Kidney tubule cell (primary cell): Measurements from ENCODE around the gene LGALS3BP.

ENCODE experiments used
- DNase-seq: peaks from one replicate; pipeline ENCODE4 v3.0.0-alpha.2; 2018; ENCODE audit warnings: low spot score

Gene LGALS3BP

GRCh38 chr17:79012563-79013134 is 32.9 kb upstream of the LGALS3BP start:
- no peak for DNase-seq

DNA sequence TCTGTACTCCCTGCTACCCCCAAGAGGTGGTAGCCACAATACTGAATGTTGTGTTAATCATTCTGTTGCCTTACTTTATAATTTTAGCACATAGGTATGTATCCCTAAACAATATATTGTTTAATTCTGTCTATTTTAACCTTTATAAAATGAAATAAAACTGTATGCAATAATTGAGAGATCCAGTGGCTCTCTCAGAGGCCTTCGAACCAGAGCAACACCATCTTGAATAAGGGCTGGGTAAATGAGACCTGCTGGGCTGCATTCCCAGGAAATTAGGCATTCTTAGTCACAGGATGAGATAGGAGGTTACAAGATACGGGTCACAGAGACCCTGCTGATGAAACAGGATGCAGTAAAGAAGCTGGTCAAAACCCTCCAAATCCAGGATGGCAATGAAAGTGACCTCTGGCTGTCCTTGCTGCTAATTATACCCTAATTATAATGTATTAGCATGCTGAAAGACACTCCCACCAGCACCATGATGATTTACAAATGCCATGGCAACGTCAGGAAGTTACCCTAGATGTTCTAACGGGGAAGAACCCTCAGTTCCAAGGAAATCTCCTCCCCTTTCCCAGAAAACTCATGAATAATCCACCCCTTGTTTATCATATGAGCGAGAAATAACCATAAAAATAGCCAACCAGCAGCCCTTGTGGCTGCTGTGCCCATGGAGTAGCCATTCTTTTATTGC is 31.9 kb upstream of the LGALS3BP start:
- peak; percentile 62 for DNase-seq

DNA sequence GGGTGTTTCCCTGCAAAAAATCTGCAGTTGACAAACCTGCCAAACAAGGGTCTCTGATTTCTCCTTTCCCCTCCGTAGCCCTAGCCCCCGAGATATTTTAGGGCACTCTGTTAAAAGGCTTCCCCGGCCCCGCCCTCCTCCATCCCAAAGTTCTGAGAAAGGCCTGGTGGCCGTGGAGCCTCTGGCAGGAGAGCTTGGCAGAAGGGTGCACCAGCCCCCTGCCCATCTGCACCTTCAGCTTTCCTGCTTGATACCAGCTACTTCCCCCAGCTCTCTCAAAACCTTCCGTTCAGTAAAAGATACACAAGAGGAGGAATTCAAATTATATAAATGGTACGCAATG is 30.6 kb upstream of the LGALS3BP start:
- DNase-seq: no peak

DNA sequence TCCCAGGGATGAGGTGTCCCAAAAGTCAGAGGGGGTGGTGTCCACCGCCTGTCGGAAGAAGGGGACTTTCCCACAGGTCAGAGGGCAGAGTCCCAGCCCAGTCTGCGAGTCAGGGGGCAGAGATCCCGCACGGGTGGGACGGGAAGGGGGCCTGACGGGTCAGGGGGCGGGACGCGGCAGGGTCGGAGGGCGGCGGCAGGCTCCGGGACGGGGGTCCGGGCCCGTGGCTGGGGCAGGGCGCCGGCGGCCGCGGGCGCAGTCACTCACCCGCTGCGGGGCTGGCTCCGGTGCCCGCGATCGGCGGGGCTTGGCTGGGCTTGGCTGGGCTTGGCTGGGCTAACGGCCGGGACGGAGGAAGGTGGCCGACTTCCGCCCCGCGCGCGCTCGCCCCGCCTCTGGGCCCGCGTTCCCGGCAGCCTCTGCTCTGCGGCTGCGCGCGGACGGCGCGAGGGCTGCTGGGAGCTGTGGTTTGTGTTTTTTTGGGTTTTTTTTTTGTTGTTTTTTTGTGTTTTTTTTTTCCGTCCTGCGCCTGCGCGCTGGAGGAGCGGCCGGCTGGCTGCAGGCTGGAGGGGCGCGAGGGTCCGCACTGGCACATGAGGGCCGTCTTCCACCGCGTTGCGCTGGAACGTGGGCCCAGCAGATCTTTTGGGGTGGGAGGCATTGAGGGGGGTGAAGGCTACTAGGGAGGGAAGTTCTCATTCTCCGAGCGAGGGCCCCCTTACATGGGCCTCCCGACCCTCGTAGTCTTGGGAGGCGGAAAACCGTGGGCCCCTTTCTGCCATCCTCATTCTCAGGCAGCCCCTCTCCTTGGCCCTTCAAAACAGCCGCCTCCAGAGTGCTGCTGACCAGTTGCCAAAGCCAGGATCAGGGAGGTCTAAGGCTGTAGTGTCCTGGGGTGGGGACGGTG is 29.9 kb upstream of the LGALS3BP start, which contains the start of gene CANT1:
TSS of gene CANT1 (minus strand) at position 368 of the 907 bp plus-strand sequence. CDS start 12,142 bp downstream, outside the sequence.
- DNase-seq: peak; percentile 85

GRCh38 chr17:79008666-79009387 is 29.1 kb upstream of the LGALS3BP start:
- no peak for DNase-seq

- DNase-seq: no peak
These were observed 28.0 kb upstream of the LGALS3BP start for GRCh38 chr17:79007504-79008381.

GRCh38 chr17:79006794-79007503 is 27.2 kb upstream of the LGALS3BP start:
- no peak for DNase-seq

- DNase-seq: no peak
These were observed 26.3 kb upstream of the LGALS3BP start for GRCh38 chr17:79006046-79006445.

- peak; percentile 62 for DNase-seq
These were observed 25.5 kb upstream of the LGALS3BP start for GRCh38 chr17:79005063-79005861.

DNA sequence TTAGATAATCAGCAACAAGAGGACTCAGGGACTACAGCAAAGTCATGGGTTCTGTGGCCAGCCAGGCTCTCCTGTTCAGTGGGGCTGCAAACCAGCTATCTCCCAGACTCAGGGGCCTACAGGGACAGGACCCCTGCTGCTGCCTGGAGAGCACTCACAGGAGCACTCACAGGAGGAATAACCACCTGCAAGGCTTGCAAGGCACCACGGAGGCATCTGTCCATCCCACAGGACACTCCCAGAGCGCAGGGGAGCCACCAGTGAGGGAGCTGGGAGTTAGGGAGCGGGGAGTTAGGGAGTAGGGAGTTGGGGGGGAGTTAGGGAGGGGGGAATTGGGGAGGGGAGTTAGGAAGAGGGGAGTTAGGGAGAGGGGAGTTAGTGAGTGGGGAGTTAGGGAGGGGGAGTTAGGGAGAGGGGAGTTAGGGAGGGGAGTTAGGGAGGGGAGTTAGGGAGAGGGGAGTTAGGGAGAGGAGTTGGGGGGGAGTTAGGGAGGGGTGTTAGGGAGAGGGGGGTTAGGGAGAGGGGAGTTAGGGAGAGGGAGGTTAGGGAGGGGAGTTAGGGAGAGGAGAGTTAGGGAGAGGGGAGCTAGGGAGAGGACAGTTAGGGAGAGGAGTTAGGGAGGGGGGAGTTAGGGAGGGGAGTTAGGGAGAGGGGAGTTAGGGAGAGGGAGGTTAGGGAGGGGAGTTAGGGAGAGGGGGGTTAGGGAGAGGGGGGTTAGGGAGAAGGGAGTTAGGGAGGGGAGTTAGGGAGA is 24.1 kb upstream of the LGALS3BP start:
- DNase-seq: no peak

DNA sequence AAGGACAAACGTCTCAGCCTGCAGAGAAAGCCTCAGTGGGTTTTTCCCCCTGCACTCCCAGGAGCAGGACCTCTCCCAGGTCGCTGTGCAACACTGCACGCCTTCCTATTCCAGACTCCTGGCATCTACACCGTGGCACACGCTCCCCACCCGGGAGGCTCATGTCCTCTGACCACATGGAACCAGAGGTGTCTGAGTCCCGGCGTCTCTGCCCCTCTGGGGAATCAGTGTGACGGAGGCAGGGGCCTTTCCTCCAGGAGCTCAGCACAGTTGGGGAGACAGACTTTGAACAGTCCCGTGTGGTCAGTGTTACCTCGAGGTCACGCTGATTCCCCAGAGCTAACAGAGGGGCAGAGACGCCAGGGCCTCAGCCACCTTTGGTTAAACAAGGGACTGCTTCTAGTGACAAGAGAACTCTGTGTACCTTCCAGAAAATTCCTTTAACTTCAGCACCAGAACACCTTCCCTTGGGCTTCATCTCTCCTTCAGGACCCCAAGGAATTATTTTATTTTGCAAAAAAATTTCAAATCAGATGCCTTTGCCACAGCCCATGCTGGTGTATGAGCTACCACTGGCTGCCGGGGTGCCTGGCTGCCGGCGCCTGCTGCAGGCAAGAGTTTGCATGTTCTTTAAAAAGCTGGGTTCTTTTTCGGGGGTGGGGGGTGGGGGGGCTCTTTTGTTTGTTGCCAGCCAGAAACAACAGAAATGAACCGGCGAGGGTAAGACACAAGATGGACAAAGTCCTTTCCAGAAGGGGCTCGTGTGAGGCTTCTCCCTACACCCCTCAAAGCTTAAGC is 23.3 kb upstream of the LGALS3BP start:
- DNase-seq: no peak

DNA sequence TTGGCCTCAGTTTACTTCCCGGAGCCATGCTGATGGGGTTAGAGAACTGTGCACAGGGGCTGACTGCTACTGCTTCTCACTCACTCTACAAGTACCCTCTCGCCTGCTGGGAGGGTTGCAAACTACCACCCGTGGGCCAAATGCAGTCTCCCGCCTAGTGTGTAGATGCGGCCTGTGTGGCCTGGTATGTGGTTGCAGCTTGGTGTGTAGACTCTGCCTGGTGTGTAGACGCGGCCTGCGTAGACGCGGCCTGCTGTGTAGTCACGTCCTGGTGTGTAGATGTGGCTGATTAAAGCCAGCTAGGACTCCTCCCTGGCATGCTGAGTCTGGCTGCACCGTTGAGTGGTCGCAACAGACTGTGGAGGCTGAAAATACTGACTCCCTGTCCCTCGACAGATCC is 22.6 kb upstream of the LGALS3BP start:
- DNase-seq: no peak

DNA sequence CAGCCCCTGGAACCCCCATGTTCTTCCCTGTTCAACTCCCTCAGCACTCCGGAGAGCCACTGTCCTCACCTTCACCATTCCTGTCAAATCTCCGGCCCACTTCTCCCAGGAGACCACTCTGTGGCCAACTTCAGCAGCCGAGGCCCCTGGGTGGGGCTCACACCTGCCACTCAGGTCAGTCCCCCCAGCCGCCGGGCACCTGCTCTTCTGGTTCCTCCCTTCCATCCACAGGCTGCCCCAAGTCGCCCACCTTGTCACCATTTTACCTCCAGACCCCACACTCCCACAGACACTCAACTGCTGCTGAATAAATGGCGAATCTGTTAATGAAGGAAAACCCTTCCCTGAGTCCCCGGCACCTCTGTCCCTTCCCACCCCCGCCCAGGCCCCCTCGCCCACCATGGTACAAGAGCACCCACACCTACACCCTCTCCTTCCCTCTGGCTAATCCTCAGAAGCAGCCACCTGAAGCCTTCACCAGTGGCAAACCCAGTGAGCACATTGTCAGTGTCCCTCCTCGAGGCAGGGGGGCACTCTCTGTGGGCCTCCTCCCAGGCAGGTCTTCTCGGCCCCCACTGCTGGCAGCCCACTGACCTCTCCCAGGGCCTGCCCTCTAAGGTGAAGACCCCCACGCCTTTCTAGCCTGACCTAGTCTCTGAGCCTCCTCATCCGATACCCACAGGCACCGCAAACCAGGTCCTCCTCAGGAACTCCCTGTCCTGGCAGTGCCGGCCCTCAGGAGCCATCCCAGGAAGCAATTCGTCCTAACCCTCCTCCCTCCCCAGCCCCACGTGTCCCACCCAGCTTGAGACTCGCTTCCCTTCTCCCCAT is 21.7 kb upstream of the LGALS3BP start:
- DNase-seq: no peak

DNA sequence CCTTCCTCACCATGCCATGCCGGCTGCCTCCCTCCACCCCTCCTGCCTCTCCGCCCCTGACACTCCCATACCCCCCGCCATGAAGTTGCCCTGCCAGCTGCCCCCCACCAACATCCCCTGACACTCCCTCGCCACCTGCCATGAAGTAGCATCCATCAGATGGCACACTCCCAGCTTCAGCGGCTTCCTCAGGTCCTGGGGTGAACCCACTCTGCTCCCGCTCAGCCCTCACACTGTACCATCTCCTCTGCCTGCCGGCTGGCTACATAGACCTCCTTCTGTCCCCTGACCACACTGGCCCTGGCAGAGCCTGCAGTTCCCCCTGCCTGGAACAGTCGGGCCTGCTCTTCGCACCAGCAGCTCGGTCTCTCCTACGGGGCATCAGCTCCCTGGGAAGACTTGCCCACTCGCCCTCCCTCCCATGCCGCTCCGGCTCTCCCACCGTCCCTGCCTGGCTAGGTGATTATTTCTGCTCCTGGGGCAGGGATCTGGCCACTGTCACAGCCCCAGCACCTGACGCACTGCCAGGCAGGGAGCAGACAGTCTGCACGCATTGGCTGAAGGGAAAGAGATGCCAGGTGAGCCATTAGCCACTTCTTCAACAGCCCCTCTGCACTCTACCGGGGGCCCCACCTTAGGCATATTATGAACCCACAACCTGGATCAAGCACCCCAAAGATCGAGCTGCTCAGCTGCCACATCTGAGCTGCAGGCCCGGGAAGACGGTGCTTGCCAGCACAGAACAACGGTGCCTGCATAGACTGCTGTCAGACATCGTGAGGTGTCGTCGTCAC is 20.9 kb upstream of the LGALS3BP start:
- no peak for DNase-seq

DNA sequence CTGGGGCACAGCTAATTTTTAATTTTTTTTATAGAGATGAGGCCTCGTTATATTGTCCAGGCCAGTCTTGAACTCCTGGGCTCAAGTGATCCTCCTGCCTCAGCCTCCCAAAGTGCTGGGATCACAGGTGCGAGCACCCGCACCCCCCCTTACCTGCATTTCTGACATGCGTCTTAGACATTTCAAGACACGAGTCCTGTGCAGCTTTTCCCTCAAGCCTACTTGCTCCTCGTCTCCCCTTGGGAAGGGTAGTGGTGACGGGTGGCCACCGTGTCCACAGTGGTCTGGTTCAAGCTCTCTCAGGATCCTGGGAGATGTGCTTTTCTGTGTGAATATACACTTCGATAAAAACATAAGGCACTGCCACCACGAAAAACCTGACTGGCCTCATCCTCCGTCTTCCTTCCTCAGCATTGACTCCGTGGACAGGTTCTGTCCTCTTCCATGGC is 20.2 kb upstream of the LGALS3BP start:
- DNase-seq: no peak

- no peak for DNase-seq
These were observed 19.5 kb upstream of the LGALS3BP start for GRCh38 chr17:78999056-78999768.
